Right atrium auricular region (tissue), 2 donors: ENCODE data around the gene EEF2. TPM values are rescaled to one million over a fixed set of nuclear protein-coding genes. Genes with fewer than 3 reads are reported as not detected.
"Not testable (repeated sequence)": the region's sequence is repeated elsewhere in the genome, so short reads cannot be mapped to it uniquely, and the experiment has no call there.

Source experiments
- DNase-seq: peaks from one replicate; pipeline ENCODE4 v3.0.0-alpha.2; 2019; ENCODE audit warnings: low spot score
- H3K27ac ChIP-seq, 2 donors: fragments of 200-600 bp; sonication (generic); 1 replicate in 1 of 2; 2 replicates in 1 of 2; pipeline ENCODE4 v1.5.1; 2016 to 2019
- H3K27me3 ChIP-seq, 2 donors: fragments of 200-600 bp; sonication (generic); one replicate each; pipeline versions ENCODE4 v1.5.1 to v1.6.0; 2017 to 2019
- H3K36me3 ChIP-seq: fragments of 200-600 bp; sonication (generic); one replicate; pipeline ENCODE4 v1.5.1; 2016
- H3K4me1 ChIP-seq, 2 donors: fragments of 200-600 bp; sonication (generic); one replicate each; pipeline versions ENCODE4 v1.5.1 to v1.6.0; 2017 to 2019
- H3K4me3 ChIP-seq, 2 donors: fragments of 200-600 bp; sonication (generic); 1 replicate in 1 of 2; 2 replicates in 1 of 2; pipeline ENCODE4 v1.5.1; 2017 to 2019; ENCODE audit warnings: mild to moderate bottlenecking in 1 of 2, moderate library complexity in 1 of 2
- H3K9me3 ChIP-seq, 2 donors: fragments of 200-600 bp; sonication (generic); one replicate each; pipeline ENCODE4 v1.5.1; 2019
- total RNA-seq, 2 donors: library from RNA; depleted of rRNA; stranded (reverse); fragments of >200 nt; gene quantifications; one replicate each; pipeline ENCODE4 v1.1.0, GENCODE V29; 2016
- TF ChIP-seq, protein P1 (sequence below), 2 donors: fragments of 200-600 bp; sonication (generic); IDR thresholded peaks; one replicate each; pipeline ENCODE4 v1.5.1; 2019; ENCODE audit warnings: antibody characterized with exemption in 2 of 2

Gene EEF2
- total RNA-seq, 2 donors from 2014 or later: 1,205 to 1,737 TPM

DNA sequence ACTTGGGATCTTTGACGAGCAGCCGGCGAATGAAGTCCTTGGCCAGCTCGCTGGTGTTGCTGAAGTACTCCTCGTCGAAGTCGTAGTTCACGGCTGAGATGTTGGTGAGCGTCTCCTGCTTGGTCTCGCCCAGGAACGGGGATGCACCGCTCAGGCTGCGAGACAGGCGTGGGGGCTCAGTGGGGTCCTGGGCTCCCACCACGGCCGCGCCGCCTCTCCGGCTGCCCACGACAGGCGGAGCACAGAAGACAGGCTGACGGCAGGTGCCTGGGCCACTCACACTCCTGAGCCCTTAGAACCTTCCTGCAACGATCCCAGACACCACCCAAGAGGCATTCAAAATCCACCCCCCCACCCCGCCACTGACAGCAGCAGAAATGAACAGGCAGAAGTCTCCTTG is 24.3 kb downstream of the EEF2 start:
- no peak overlapping the region for H3K4me3 ChIP-seq
- H3K4me1 ChIP-seq: peaks cover 0 to 30% of the 10 kb centered on the region in 2 donors
- peaks cover 97% of the 10 kb centered on the region for H3K36me3 ChIP-seq
- H3K9me3 ChIP-seq: no peaks in the 10 kb centered on the region
- DNase-seq: no peak
- no peaks in the 10 kb centered on the region for H3K27me3 ChIP-seq
- peak overlapping the region; percentile 99 to 100 for H3K27ac ChIP-seq
- TF ChIP-seq, protein P1, sequence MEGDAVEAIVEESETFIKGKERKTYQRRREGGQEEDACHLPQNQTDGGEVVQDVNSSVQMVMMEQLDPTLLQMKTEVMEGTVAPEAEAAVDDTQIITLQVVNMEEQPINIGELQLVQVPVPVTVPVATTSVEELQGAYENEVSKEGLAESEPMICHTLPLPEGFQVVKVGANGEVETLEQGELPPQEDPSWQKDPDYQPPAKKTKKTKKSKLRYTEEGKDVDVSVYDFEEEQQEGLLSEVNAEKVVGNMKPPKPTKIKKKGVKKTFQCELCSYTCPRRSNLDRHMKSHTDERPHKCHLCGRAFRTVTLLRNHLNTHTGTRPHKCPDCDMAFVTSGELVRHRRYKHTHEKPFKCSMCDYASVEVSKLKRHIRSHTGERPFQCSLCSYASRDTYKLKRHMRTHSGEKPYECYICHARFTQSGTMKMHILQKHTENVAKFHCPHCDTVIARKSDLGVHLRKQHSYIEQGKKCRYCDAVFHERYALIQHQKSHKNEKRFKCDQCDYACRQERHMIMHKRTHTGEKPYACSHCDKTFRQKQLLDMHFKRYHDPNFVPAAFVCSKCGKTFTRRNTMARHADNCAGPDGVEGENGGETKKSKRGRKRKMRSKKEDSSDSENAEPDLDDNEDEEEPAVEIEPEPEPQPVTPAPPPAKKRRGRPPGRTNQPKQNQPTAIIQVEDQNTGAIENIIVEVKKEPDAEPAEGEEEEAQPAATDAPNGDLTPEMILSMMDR (IDR thresholded peaks at IDR 0.05): no peak

DNA sequence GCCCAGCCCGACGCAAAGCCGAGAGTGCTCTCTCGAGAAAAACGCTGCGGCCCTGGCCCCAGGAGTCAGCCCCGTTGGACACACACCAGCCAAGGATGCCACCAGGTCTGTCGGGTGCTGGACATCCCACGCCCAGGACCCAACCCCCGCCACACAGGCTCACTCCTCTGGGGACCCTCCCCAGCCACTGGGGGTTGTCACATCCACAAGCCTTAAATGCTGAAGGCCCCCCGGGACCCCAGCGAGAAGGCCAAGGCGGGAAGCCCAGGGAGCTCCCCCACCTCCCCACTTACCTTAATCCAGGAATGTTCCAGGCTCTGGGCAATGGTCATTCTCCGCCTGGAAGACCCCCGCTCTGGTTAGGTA is 25.5 kb downstream of the EEF2 start:
- peaks cover 89% of the 10 kb centered on the region for H3K36me3 ChIP-seq
- peak overlapping the region; percentile 99 to 100 for H3K27ac ChIP-seq
- H3K4me3 ChIP-seq: no peak overlapping the region
- no peaks in the 10 kb centered on the region for H3K27me3 ChIP-seq
- TF ChIP-seq, protein P1 (IDR thresholded peaks at IDR 0.05): no peak
- DNase-seq: no peak
- no peaks in the 10 kb centered on the region for H3K9me3 ChIP-seq
- H3K4me1 ChIP-seq: peaks cover 0 to 18% of the 10 kb centered on the region in 2 donors

GRCh38 chr19:3958836-3959765 is 26.2 kb downstream of the EEF2 start:
- H3K4me3 ChIP-seq: no peak overlapping the region
- DNase-seq: no peak
- H3K27ac ChIP-seq: peak overlapping the region in 1 of 2 donors; percentile 99
- no peaks in the 10 kb centered on the region for H3K27me3 ChIP-seq
- peaks cover 0 to 17% of the 10 kb centered on the region in 2 donors for H3K4me1 ChIP-seq
- peaks cover 83% of the 10 kb centered on the region for H3K36me3 ChIP-seq
- TF ChIP-seq, protein P1 (IDR thresholded peaks at IDR 0.05): no peak
- no peaks in the 10 kb centered on the region for H3K9me3 ChIP-seq

DNA sequence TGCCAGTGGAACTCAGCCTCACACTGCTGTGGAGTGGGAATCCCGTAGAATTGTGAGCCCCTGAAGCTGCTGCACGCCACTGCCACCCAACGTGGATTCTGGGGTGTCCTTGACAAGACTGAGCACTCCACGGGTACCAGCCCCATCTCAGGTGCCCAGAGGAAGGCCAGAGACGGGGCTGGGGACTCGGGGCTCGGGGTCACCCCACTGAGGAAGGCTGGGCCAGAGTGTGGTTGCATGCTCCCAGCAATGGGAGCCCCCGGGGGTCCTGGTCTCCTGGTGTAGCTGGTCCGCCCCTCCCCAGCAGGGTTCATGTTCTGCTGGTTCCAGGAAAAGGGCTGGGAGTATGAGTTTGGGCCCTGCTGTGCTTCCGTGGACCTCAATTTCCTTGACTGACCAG is 29.6 kb downstream of the EEF2 start:
- no peaks in the 10 kb centered on the region for H3K27me3 ChIP-seq
- H3K9me3 ChIP-seq: no peaks in the 10 kb centered on the region
- peaks cover 0 to 35% of the 10 kb centered on the region in 2 donors for H3K4me1 ChIP-seq
- TF ChIP-seq, protein P1 (IDR thresholded peaks at IDR 0.05): no peak
- DNase-seq: no peak
- H3K36me3 ChIP-seq: peaks cover 49% of the 10 kb centered on the region
- H3K4me3 ChIP-seq: no peak overlapping the region
- H3K27ac ChIP-seq: peak overlapping the region; percentile 88 to 98

DNA sequence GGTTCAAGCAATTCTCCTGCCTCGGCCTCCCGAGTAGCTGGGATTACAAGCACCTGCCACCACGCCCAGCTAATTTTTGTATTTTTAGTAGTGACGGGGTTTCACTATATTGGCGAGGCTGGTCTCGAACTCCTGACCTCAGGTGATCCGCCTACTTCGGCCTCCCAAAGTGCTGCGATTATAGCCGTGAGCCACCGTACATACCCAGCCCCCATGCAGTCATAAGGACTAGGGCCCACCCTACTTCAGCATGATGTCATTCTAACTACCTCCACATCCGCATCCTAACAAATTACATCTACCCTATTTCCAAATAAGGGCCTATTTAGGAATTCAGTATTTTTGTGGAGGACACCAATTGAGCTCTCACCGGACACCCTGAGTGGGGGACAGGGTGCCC is 30.0 kb downstream of the EEF2 start:
- not testable (repeated sequence) for H3K4me3 ChIP-seq, H3K27me3 ChIP-seq, DNase-seq, H3K9me3 ChIP-seq
- Histone ChIP-seq H3K36me3 (peaks cover 44% of the 10 kb centered on the region), H3K4me1 (peaks cover 0 to 38% of the 10 kb centered on the region in 2 donors), H3K27ac (peak overlapping the region; percentile 88 to 98)

DNA sequence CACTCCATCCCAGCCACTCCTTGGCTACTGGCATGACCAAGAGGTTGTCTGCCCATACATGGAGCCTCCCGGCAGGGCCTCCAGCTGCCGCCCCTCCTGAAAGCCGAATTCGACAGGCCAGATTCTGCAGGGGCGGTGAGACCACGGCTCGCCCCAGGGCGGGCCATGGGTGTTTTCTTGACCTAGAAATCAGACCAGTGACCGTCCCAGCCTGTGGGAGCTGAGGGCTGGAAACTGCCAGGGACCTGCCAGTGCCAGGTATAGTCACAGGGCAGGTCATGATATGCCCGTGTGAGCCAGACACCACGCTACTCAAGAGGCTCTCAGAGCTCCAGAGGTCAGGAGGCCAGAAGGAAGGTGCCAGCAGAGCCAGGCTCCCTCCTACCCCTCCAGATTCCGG is 31.2 kb downstream of the EEF2 start:
- Histone ChIP-seq H3K9me3 (no peaks in the 10 kb centered on the region), H3K27me3 (no peaks in the 10 kb centered on the region), H3K4me3 (no peak overlapping the region), H3K4me1 (peaks cover 0 to 42% of the 10 kb centered on the region in 2 donors), H3K36me3 (peaks cover 33% of the 10 kb centered on the region), H3K27ac (peak overlapping the region; percentile 88 to 98)
- no peak for DNase-seq
- TF ChIP-seq, protein P1 (IDR thresholded peaks at IDR 0.05): no peak

DNA sequence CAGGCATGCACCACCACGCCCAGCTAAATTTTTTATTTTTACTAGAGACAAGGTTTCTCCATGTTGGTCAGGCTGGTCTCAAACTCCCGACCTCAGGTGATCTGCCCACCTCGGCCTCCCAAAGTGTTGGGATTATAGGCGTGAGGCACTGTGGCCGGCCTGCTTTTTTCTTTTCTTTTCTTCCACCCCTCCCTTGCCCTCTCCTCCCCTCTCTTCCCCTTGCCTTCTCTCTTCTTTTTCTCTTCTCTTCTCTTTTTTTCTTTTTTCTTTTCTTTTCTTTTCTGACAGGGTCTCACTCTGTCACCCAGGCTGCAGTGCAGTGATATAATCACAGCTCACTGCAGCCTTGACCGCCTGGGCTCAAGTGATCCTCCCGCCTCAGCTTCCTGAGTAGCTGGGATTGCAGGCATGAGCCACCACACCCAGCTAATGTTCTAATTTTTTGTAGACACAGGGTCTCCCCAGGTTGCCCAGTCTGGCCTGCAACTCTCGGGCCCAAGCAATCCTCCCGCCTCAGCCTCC is 32.4 kb downstream of the EEF2 start:
- H3K27me3 ChIP-seq, H3K4me3 ChIP-seq, H3K9me3 ChIP-seq, DNase-seq: not testable (repeated sequence)
- Histone ChIP-seq H3K36me3 (peaks cover 20% of the 10 kb centered on the region), H3K4me1 (peaks cover 0 to 42% of the 10 kb centered on the region in 2 donors), H3K27ac (peak overlapping the region; percentile 88 to 98)
